Measurements from ENCODE around the gene SLC35E2B. TPM values are rescaled to one million over a fixed set of nuclear protein-coding genes. Genes with fewer than 3 reads are reported as not detected.

The SLC35E2B gene
- total RNA-seq, 1 experiment from 2014 or later: 41.7 TPM

- Histone ChIP-seq H4K8ac (replicated peaks; ENCODE audit: insufficient read length, low read depth, low read length) (no peak overlapping the region), H3K9ac (ENCODE audit: extremely low read depth, insufficient read length, low read length) (no peak overlapping the region), H3K9me3 (ENCODE audit: control insufficient read depth, low read depth, low read length) (no peaks in the 10 kb centered on the region), H3K27ac (ENCODE audit: insufficient read length, low read depth, low read length) (no peak overlapping the region), H3K79me1 (ENCODE audit: insufficient read depth, low read depth, low read length, poor library complexity, severe bottlenecking) (no peaks in the 10 kb centered on the region), H3K27me3 (ENCODE audit: insufficient read depth, low read length) (no peaks in the 10 kb centered on the region), H3K18ac (ENCODE audit: insufficient read length, low read depth, low read length) (no peak overlapping the region), H4K20me1 (ENCODE audit: control insufficient read depth, insufficient read depth, insufficient read length) (no peaks in the 10 kb centered on the region), H2BK5ac (ENCODE audit: insufficient read length, low read length) (no peak overlapping the region), H3K14ac (ENCODE audit: insufficient read depth, low read length) (no peak overlapping the region), H3K23ac (ENCODE audit: insufficient read length, low read depth, low read length) (no peak overlapping the region), H3K79me2 (ENCODE audit: insufficient read depth, low read length) (no peaks in the 10 kb centered on the region), H2AFZ (ENCODE audit: low read length) (no peak overlapping the region), H4K5ac (ENCODE audit: insufficient read length, low read depth, low read length) (no peak overlapping the region), H3K4ac (ENCODE audit: low read depth, low read length) (no peak overlapping the region), H2AK5ac (ENCODE audit: insufficient read length, low read length) (no peak overlapping the region), H4K91ac (ENCODE audit: insufficient read length, low read depth, low read length) (no peak overlapping the region), H2BK120ac (ENCODE audit: low read depth, low read length, poor library complexity, severe bottlenecking) (no peak overlapping the region), H2BK15ac (ENCODE audit: low read depth, low read length) (no peak overlapping the region), H3K4me1 (ENCODE audit: insufficient read depth, low read length) (peaks cover 5% of the 10 kb centered on the region; the same call in 1 of the 2 replicates), H2BK12ac (ENCODE audit: insufficient read length, low read depth, low read length) (no peak overlapping the region), H3K4me2 (ENCODE audit: insufficient read depth, insufficient read length, low read length) (no peak overlapping the region), H3T11ph (ENCODE audit: low read length) (no peak overlapping the region), H2BK20ac (ENCODE audit: low read depth, low read length, poor library complexity, severe bottlenecking) (no peak overlapping the region), H3K23me2 (ENCODE audit: insufficient read length, low read depth, low read length, poor library complexity, severe bottlenecking) (peaks cover 15% of the 10 kb centered on the region), H3K56ac (ENCODE audit: insufficient read length, low read depth, low read length) (no peak overlapping the region)
- DNase-seq: no peak
- peaks cover 16 to 19% of the 10 kb centered on the region in 2 experiments for H3K4me1 Mint-ChIP-seq
- TF ChIP-seq CTCF (conservative IDR thresholded peaks at IDR 0.05): no peak
- H3K36me3 Mint-ChIP-seq (ENCODE audit: insufficient read depth in 1 of 3, low read depth in 3 of 3): peaks cover 2 to 15% (median 6%) of the 10 kb centered on the region in 3 experiments; a peak in 6 of 7 replicates
- H3K4me3 Mint-ChIP-seq: peak overlapping the region; percentile 21 to 74; a peak in 3 of 5 replicates
- H3K9me3 Mint-ChIP-seq: no peaks in the 10 kb centered on the region; a peak in 1 of 5 replicates
- no peaks in the 10 kb centered on the region; the same call in 1 of the 2 replicates for H3K27me3 Mint-ChIP-seq (ENCODE audit: low read depth)
- WGBS (ENCODE audit: extremely low coverage, insufficient read length, low lambda C conversion rate): no CpG with 5 or more reads among the region's 6 CpGs
- no peak overlapping the region for H3K27ac Mint-ChIP-seq
Observed at GRCh38 chr1:1617925-1618324, 74.7 kb downstream of the SLC35E2B start.
